PFSK-1 (cell line): Measurements from ENCODE around the gene VTI1A.

Experiments
- POLR2AphosphoS5 ChIP-seq: IDR thresholded peaks from 2 replicates; pipeline ENCODE4 v1.6.1; 2012; ENCODE audit warnings: low read depth, mild to moderate bottlenecking, control low read depth, low read length, moderate library complexity
- TAF1 ChIP-seq: IDR thresholded peaks from 2 replicates; pipeline ENCODE4 v1.6.1; 2012; ENCODE audit warnings: low read length, control low read depth, borderline replicate concordance; ENCODE audit not compliant: insufficient read depth

DNA sequence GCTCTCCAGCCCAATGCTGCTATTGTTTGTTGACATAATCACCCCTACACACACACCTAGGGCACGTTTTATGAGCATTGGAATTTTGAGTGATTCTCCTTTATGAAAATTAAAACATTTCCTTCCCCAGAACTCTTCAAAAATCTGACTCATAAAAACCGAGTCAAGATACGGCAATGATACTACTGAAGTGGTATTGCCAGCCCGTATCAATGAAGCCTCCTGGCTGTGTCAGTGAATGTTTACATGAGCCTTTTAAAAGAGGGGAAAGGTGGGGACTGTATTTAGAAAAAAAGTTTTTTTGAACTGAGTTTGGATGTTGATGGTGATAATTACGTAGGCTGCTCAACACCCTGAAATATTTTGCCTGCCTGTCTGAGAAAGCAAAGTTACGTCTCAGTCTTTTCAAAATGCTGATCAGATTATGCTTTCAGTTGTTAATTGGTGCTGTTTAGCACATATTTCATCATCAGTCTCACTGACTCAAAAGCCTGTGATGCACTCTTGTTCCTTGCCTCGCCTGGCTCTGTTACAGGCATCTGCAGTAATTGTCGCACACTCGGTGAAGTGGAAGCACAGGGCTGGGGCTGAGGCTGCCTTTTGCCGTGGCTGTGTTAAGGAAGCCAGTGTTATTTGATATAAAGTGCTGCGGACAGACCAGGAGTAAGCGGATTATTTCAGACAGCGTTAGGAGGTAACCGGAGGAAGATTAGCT is 345.6 kb downstream of the VTI1A start:
- TF ChIP-seq TAF1, result no peak
- no peak; the same call in 1 of the 2 replicates for TF ChIP-seq POLR2AphosphoS5
